HFF-Myc (cell line): Measurements from ENCODE around the gene MRGPRX2.

Source experiments
- DNase-seq: peaks from one replicate; pipeline ENCODE4 v3.0.0-alpha.2; 2011; ENCODE audit warnings: low read depth; ENCODE audit errors: extremely low read depth
- H3K4me3 ChIP-seq: replicated peaks from 2 replicates; pipeline ENCODE4 v1.5.1; 2011; ENCODE audit warnings: low read depth, mild to moderate bottlenecking, control low read depth, low read length
- TF ChIP-seq, protein P1 (sequence below): IDR thresholded peaks from 2 replicates; pipeline ENCODE4 v1.5.1; 2012; ENCODE audit warnings: mild to moderate bottlenecking, low read depth, low read length, control low read depth; ENCODE audit errors: missing control alignments

The MRGPRX2 gene

DNA sequence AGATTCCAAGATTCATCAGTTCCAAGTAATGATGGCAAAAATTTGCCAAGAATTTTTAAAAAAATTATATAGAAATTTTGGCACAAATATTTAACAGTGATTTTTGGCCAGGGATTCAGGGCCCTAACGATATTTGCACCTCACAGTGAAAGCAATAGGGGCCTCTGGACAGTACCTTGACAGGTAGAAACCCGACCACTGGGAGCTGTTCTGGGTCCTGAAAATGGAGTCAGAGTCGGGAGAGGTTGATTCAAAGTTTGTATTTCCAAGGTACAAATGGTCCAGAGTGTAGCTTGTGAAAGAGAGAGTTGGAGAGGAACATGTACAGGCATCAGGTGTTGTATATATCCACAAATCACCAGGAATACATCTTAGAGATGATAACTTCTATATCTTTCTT, 41.6 kb downstream of the MRGPRX2 start:
- no peak for DNase-seq
- TF ChIP-seq, protein P1, sequence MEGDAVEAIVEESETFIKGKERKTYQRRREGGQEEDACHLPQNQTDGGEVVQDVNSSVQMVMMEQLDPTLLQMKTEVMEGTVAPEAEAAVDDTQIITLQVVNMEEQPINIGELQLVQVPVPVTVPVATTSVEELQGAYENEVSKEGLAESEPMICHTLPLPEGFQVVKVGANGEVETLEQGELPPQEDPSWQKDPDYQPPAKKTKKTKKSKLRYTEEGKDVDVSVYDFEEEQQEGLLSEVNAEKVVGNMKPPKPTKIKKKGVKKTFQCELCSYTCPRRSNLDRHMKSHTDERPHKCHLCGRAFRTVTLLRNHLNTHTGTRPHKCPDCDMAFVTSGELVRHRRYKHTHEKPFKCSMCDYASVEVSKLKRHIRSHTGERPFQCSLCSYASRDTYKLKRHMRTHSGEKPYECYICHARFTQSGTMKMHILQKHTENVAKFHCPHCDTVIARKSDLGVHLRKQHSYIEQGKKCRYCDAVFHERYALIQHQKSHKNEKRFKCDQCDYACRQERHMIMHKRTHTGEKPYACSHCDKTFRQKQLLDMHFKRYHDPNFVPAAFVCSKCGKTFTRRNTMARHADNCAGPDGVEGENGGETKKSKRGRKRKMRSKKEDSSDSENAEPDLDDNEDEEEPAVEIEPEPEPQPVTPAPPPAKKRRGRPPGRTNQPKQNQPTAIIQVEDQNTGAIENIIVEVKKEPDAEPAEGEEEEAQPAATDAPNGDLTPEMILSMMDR, result no peak

GRCh38 chr11:19013181-19013857, 47.2 kb downstream of the MRGPRX2 start:
- TF ChIP-seq, protein P1, result peak; percentile 41
- H3K4me3 ChIP-seq, result no peak overlapping the region

More for the DNA sequence above, 41.6 kb downstream of the MRGPRX2 start:
- H3K4me3 ChIP-seq, result no peak overlapping the region

DNA sequence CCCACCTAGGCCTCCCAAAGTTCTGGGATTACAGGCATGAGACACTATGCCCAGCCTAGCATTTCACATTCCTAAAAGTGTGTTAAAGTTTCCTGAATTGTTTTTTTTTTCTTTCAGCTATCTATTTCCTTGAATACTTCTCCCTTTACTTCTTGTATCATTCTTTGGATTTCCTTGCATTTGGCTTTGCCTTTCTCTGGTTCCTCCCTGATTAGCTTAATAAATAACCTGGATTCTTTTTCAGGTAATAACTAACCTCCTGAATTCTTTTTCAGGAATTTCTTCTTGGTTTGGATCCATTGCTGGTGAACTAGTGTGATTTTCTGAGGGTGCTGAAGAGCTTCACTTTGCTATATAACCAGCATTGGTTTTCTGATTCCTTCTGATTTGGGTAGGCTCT, 47.9 kb downstream of the MRGPRX2 start:
- no peak for DNase-seq
- TF ChIP-seq, protein P1, result no peak
- H3K4me3 ChIP-seq, result no peak overlapping the region

More at GRCh38 chr11:19013181-19013857, 47.2 kb downstream of the MRGPRX2 start:
- DNase-seq, result no peak
